ENCODE results near the gene PRKCA.
"Not testable (repeated sequence)": the region's sequence is repeated elsewhere in the genome, so short reads cannot be mapped to it uniquely, and the experiment has no call there.

The PRKCA gene

DNA sequence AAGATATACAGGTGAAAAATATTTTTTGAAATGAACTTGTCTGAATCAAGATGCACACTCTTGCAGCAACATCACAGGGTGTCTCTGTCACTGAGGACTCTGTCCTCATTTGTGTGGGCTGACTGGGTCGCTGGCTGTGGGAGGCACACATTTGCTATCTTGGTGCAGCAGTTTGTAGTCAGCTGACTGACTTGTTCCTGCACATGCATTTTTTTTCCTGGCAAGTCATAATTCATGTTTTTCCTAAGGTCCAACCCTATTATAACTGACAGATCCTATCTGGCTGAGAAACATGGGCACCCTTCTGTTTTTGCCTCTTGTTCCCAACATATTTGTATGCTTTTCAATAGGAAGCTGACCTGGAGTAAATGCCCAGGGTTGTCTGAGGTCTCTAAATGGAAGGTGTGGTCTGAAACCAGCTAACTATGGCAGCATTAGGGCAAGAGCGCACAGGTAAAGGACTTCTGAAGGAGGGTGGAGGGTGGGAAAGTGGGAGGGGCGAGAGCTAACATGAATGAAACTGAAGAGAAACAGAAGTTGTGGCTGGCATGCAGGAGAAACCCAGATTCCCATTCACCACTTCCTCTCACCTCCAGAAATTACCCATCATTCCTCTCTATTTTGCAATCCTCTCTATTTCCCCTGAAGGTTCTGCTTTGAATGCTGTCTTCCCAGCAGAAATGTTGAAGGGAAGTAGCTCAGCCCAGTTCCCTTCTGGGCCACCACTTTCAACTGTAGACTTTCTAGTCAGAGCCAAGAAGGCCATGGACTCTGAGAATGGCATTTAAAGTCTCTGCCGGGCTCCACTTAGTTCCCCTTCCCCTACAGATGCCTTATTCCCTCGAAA lies 166.1 kb downstream of the PRKCA start:
- peak; percentile 100 for DNase-seq

DNA sequence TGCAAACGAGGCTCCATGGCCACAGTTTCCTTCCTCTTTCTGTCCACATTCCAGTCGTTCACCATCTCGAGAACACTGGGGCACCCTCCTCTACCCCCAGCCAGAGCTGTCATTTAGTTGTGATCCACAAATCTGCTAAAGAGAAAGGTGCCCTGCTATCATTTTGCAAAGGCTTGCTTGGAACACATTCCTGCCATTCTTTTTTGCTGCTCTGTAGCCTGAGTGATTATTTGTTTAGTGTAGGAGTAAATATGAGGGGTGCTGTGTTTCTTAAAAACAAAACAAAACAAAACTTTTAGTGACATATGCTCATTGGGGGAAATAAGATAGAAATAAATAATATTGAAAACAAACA lies 166.7 kb downstream of the PRKCA start:
- DNase-seq = no peak

DNA sequence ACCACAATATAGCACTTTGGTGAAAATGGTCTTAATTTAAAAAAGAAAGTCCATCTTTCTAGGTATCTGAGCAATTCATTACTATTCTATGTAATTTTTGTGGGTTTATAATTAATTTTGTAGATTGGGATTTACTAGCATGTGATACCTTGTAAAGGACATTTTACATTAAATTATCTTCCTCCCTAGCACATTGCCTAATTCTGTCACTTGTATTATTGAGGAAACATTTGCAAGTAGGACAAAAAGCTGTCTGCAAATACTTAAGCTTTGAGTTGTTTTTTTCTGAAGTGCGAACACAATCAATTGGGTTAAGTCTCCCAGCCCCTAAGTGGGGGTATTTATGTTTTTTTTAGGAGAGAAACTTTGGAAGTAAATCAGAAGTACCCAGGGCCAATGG lies 167.0 kb downstream of the PRKCA start:
- no peak for DNase-seq

DNA sequence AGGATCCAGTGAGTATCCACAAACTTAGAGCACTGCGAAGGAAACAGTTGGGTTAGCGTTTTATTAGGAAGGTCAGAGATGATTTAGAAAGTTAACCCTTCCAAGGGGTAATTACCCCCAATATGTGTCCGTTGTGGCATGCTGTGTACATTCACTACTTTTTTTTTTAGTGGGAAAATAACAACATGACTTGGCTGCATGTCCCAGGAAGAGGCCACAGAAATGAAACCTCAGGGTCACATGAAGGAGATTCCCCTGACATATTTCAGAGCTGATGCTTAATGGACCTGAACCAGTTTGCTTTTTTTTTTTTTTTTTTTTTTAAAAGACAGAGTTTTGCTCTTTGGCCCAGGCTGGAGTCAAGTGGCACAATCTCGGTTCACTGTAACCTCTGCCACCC lies 167.5 kb downstream of the PRKCA start:
- no peak for DNase-seq

DNA sequence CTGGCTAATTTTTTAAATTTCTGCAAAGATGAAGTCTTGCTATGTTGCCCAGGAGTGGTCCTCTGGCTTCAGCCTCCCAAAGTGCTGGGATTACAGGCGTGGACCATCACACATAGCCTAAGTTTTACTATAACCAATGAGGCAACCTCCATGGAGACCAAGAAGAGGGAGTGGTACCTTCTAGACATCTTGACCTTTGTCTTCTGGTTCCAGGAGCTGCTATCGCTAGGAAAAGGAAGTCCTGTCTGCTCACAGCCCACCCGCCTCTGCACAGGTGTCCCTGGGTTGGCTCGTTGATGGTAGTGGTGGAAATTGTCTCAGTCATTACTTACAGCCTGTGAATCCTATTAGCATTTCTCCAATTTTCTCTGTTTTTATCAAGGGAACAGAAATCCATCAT lies 169.7 kb downstream of the PRKCA start:
- no peak for DNase-seq

DNA sequence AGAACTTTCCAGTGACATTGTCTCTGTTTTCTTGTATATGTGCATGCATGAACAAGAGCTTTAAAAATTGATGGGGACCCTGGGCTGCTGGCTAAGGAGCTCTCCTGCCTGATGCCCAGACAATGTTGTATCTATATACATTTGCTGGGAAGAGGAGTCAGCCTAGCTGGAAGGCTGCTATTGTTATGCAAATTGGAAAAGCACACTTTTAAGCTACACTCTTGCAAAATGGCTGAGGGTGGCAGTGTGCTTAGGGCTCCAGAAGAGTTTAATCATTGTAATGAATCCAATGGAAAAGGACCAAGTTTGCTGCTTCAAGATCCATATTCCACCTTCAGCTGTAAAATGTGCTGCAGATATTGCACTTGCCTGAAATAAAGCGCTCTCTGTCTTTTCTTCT lies 171.8 kb downstream of the PRKCA start:
- DNase-seq = no peak

DNA sequence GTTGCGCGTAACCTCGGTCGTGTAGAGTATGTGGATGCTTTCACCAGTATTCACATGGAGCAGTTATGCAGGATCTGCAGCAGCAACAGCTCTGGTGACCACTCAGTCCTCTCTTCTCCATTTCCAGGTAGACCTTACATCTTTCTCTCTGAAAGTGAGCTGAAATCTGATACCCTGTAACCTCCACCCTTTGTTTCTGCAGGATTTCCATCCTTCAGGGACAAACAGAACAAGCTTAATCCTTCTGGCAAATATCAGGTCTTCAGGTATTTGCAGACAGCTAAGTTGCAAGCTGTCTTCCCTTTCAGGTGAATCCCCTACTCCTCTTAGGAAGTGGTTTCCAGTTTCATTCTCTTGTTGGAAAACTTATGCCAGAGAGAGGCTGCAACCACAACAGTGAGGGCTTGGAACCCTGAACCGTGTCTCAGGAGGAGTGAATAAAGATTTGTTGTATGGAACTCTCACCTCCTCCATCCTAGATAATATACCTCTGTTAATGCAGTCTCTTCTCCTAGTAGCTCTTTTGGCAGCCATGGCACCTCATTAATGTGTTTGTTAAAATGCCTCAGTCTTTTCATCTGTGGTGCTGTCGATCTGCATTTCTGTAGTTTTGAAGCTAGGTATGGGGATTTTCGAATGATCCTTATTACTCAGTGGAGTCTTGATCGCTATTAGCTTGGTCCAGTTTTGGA lies 172.5 kb downstream of the PRKCA start:
- no peak for DNase-seq

DNA sequence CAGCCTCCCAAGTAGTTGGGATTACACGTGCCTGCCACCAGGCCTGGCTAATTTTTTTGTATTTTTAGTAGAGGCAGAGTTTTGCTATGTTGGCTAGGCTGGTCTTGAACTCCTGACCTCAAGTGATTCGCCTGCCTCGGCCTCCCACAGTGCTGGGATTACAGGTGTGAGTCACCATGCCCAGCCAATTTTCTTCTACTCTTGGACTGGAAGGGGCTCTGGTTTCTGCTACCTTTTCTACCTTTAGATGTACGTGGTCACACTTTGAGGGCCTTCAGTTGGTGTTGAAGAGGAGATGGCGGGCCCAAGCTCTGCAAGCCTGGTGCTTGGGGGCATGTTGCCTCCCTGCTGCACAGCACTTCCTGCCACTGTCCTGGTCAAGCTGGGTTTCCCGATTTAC lies 173.6 kb downstream of the PRKCA start:
- no peak for DNase-seq

DNA sequence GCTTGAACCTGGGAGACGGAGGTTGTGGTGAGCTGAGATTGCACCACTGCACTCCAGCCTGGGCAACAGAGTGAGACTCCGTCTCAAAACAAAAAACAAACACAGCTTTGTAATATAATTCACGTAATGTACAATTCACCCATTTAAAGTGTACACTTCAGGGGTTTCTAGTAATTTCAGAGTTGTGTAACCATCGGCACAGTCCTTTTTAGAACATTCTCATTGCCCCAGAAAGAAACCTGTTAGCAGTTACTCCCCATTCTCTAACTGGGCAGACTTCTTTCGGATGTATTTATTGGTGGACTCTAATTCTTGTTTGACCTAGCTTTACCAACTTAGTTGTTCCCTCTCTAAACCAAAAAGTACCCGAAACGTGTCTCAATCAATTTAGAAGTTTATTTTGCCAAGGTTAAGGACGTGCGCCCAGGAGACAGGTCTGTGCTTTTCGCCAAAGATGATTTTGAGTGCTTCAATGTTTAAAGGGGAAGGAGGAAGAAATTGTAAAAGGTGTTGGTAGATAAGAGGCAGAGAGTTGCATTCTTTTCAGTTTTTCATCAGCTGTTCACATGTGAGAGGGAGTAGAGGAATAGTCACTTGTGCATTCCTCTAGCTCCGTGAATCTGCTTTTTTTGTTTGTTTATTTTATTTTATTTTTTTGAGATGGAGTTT lies 175.3 kb downstream of the PRKCA start:
- no peak for DNase-seq

DNA sequence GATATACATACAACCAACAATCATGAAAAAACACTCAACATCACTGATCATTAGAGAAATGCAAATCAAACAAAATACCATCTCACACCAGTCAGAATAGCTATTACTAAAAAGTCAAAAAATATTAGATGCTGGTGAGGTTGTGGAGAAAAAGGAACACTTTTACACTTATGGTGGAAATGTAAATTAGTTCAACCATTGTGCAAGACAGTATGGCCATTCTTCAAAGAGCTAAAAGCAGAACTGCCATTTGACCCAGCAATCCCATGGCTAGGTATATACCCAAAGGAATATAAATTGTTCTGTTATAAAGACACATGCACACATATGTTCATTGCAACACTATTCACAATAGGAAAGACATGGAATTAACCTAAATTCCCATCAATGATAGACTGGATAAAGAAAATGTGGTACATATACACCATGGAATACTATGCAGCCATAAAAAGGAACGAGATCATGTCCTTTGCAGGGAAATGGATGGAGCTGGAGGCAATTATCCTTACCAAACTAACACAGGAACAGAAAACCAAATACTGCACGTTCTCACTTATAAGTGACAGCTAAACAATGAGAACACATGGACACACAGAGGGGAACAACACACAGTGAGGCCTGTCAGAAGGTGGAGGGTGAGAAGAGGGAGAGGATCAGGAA lies 176.9 kb downstream of the PRKCA start:
- DNase-seq = not testable (repeated sequence)

DNA sequence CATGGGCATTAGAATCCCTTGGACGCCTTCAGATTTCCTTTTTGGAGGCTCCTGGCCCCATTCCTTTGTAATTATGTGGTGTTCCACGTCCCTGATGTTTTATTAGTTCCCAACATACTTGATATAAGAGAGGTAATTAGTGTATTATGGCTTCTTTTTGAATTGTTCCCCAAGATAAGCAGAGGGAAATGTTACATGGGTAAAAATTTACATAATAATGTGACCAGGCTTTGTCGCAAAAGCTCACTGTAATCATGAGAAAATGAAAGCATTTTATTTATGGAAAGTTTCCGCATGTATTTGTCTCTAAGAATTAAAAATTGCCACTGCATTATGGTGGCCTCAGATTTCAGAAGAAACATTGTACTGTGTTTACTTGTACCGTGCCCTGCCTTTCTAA lies 177.8 kb downstream of the PRKCA start:
- DNase-seq = no peak

DNA sequence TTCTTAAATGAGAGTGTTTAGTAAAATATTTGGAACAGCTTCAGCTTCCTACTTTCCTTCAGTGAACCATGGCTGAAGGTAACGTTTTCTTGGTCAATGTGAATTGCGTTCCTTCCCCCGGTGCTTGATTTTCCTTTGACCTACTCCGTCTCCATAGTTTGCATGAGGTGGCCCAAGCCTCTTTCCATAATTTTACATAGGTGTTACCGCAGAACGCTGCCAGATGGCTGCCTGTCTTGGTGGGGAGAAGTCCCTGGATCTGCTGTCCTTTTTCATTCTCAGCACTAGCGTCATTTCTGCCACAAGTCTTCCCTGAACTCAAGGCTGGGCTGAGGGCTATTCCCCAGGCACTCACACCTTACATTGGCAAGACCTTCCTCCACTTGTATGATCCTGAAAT lies 178.4 kb downstream of the PRKCA start:
- DNase-seq = no peak

DNA sequence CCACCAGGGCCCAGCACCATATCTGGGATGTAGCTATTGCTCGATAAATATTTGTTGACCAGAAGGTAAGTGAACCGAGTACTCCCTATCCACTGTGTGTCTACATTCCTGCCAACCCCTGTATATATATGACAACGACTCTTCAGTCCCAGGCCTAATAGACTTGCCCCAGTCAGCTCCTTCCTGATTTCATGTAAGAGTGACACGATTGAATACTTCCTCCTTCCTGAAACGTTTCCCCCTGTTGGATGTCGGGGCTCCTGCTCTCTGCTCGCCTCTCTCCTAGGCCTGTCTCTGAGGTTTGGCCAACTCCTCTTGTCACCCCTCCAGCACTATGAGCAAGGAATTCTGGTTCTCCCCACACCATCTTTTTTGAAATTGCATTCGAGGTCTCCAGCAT lies 178.9 kb downstream of the PRKCA start:
- DNase-seq = peak; percentile 71 to 72

DNA sequence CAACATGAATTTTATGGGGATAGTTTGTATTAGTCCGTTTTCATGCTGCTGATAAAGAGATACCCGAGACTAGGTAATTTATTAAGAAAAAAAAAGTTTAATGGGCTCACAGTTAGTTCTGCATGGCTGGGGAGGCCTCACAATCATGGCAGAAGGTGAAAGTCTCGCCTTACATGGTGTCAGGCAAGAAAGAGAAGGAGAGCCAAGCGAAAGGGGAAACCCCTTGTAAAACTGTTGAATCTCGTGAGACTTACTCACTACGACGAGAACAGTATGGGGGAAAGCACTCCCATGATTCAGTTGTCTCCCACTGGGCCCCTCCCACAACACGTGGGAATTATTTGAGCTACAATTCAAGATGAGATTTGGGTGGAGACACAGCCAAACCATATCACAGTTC lies 181.5 kb downstream of the PRKCA start:
- no peak for DNase-seq

DNA sequence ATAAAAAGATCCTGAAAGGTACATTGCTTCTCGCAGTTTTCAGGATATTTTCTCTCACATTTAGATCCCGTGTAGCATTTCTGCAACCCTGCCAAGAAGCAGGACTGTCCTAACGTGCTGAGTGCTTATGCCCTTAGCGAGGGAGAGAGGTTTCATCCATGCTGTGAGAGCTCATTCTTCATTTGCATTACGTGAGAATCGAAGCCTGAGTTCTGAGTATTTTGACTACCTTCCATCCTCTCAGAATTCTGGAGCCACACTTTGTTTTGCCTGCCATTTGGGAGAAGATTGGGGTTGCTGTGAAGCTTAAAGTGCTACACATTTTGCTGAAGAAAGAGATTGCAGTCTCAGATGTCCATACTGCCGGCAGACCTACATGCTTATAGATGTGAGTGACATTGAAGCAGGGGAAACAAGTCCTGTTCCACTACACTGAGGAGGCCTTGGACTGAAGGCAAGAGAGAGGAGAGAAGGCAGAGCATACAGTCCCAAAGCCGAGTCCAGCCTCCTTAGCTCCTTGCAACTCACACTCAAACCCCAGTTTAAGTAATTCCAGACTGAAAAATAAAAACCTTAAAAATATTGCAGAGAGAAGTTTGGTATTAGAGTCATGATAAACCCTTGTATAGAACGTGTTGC lies 183.0 kb downstream of the PRKCA start:
- DNase-seq = no peak

DNA sequence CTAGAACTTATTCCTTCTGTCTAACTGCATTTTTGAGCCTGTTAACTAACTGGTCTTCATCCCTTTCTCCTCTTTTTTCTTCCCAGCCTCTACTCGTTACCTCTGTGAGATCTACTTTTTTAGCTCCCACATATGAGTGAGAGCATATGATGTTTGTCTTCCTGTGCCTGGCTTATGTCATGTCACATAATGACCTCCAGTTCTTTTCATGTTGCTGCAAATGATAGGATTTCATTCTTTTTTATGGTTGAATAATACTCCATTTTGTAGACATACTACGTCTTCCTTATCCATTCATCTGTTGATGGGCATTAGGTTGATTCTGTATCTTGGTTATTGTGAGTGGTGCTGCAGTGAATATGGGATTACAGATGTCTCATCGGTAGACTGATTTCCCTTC lies 184.7 kb downstream of the PRKCA start:
- DNase-seq = no peak

DNA sequence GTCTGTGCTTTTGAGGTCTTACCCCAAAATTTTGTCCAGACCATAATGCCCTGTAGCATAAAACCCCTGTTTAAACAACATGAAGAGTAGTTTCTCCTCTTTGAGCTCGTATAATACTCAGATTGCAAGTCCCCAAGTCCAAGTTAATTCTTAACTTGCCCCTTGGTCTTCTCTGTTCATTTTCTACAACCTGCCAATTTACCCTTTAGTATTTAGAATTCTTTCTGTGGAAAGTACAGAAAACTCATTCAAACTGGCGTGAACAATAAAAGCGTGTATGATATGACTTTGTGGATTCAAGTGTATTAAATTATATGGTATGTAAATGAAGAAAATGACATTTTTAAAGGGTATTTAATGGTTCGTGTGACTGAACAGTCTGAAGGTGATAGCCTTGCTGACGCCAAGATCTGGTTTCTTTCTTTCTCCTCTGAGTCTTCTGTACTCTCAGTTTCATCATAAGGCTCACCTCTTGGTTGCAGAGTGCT lies 185.6 kb downstream of the PRKCA start:
- no peak for DNase-seq

DNA sequence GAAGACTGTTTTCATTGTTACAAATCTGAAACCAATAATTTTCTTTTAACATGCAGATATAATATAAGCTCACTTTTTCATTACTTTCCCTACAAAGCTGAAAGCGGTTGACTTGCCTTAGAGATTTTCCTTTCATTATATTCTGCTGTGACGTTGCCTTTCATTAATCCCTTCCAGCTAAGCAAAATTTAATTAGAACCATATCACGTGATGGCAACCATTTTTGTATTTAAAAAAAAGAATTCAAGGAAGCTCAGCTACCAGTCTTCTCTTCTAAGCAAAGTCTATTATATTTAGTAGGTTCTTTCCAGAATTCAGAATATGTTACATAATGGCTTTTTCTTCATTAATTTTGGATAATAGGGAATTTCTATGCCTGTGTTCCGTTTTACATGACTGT lies 186.5 kb downstream of the PRKCA start:
- no peak for DNase-seq

DNA sequence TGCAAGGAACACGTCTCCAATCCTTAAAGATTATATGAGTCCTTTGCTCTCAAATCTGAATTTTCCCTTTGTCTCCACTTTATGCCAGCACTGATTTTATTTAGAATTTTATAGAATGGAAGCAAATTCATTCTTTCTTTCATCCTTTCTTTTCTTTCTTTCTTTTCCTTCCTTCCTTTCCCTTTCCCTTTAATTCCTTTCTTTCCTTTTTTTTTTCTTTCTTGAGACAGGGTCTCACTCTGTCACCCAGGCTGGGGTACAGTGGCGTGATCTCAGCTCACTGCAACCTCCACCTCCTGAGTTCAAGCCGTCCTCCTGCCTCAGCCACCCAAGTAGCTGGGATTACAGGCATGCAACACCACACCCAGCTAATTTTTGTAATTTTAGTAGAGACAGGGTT lies 187.2 kb downstream of the PRKCA start:
- DNase-seq = not testable (repeated sequence)

DNA sequence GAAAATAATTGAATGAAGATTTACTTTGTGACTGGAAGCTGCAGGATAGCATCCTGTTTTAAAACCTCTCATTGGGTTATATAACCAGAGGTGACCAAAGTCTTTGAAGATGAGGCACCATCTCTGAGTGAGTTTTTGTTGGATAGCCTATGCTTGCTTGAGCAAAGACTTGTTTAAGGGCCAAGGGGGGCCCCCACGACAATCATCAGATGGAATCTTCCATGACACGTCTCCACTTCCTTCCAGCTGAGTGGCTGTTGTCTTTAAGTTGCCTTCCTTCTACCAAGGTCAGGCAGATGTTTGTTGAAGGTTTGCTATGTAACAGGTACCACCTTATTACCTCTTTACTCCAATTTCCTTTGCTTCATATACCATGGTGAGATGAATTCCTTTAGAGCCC lies 188.8 kb downstream of the PRKCA start:
- peak in 1 of 2 experiments; percentile 19 for DNase-seq

DNA sequence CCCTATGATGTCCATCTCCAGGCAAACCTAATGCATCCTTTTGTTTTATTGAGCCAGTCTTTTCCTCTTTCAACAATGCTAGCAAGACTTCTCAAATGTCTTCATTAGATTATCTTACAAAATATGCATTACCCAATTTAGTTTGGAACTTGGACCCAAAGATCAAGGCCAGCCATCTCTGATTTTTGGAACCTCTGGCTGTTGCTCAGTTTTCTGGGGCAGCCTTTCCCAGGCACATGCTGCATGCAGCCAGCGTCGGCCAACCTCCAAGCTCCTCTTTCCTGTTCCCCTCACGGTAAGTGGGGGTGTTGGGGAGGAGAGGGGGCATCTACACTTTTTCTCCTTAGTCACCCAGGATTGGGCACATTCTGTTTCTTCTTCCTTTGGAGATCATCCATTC lies 189.3 kb downstream of the PRKCA start:
- no peak for DNase-seq

DNA sequence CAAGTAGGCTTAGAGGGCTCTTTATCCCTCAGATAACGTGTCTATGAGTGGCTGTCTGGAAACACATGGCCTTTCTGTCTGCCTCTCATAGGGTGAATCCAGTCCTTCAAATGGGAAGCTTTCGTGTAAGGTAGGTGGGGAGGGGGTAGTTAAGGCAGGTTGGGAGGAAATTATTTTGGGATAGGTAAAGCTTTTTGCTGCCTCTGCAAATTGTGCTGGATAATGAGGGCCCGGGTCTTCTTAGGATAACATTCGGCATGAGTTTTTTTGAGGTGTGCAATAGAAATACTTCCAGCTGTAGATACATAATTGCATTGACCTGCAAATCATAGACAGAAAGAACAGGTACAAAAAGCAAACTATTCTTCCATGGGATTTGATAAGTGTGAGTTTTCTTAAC lies 189.7 kb downstream of the PRKCA start:
- DNase-seq = no peak

DNA sequence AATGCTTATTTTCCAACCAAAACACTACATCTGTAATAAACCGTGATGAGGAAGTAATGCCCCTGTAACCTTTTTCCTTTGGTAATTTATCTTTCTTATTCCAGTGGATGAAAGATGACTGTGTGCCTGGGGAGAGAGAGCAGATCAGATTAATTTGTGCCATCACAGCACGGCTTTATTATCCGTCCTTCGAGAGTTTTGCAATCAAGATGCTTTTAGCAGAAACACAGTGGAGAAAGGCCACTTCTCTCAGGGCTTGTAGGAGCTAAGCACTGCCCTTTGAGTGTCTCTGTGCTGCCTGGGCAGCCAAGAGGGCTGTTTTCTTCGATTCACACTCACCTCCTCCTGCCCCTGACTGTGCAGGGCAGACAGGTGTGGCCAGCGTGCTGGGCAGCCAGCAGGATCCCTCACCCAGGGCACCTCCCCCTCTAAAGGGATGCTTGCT lies 190.2 kb downstream of the PRKCA start:
- DNase-seq = no peak

Measured in Kasumi-1 (cell line).